Body of pancreas (tissue), 4 donors: ENCODE measurements around the gene KCTD4. TPM values are rescaled to one million over a fixed set of nuclear protein-coding genes. Genes with fewer than 3 reads are reported as not detected.

Experiments
- ATAC-seq: fragments of 150-250 bp; one replicate; pipeline ENCODE4 v1.9.1; 2016
- DNase-seq, 4 donors: peaks; one replicate each; pipeline ENCODE4 v3.0.0-alpha.2; 2019
- H3K27ac ChIP-seq, 4 donors: fragments of 200-600 bp; sonication (generic); 1 replicate in 3 of 4; 2 replicates in 1 of 4; pipeline versions ENCODE4 v1.5.1 to v1.6.1; 2016 to 2019; ENCODE audit warnings: mild to moderate bottlenecking in 1 of 4, mixed read lengths in 1 of 4, moderate library complexity in 1 of 4
- H3K27me3 ChIP-seq, 2 donors: fragments of 200-600 bp; sonication (generic); one replicate each; pipeline ENCODE4 v1.6.0; 2016; ENCODE audit warnings: mild to moderate bottlenecking in 1 of 2
- H3K36me3 ChIP-seq, 2 donors: fragments of 200-600 bp; sonication (generic); replicated peaks in 1 of 2; 2 replicates each; pipeline ENCODE4 v1.5.1; 2016; ENCODE audit warnings: low read depth in 2 of 2; ENCODE audit not compliant: insufficient read depth in 1 of 2
- H3K4me1 ChIP-seq: fragments of 200-600 bp; sonication (generic); one replicate; pipeline ENCODE4 v1.6.0; 2016
- H3K4me3 ChIP-seq, 2 donors: fragments of 200-600 bp; sonication (generic); 1 replicate in 1 of 2; 2 replicates in 1 of 2; pipeline ENCODE4 v1.5.1; 2016 to 2019
- H3K9me3 ChIP-seq, 3 donors: fragments of 200-600 bp; sonication (generic); 1 replicate in 2 of 3; 2 replicates in 1 of 3; pipeline ENCODE4 v1.5.1; 2016
- CTCF ChIP-seq, 7 experiments: fragments of 450-650 bp in 4 of 7; fragments of 200-600 bp in 3 of 7; sonication (generic) in 3 of 7; IDR thresholded peaks; one replicate each; pipeline ENCODE4 v1.5.1; 2016 to 2019; ENCODE audit warnings: antibody characterized with exemption in 7 of 7
- POLR2A ChIP-seq, 3 donors: fragments of 450-650 bp; IDR thresholded peaks; one replicate each; pipeline ENCODE4 v1.6.1; 2016; ENCODE audit warnings: antibody characterized with exemption in 3 of 3, mild to moderate bottlenecking in 2 of 3
- WGBS, 2 donors: methylation state at CpG; one replicate each; pipeline ENCODE4 v1.1.5; 2017; 5-methylcytosine and 5-hydroxymethylcytosine counted together
- intact Hi-C: fragments of 100-400 bp; cut with DNase I; formaldehyde crosslinking; loops from one replicate; pipeline ENCODE4 v1.15.1; 2023
- total RNA-seq, 2 donors: library from RNA; depleted of rRNA; stranded (reverse); fragments of >200 nt; gene quantifications; one replicate each; pipeline ENCODE4 v1.1.0, GENCODE V29; 2016

KCTD4 gene
- total RNA-seq, 2 donors from 2014 or later: not detected

GRCh38 chr13:45224176-45224575 is 23.3 kb upstream of the KCTD4 start:
- H3K4me3 ChIP-seq: no peak overlapping the region
- intact Hi-C loops: no loop called here

GRCh38 chr13:45222919-45223318 is 22.1 kb upstream of the KCTD4 start:
- Histone ChIP-seq H3K36me3 (no peaks in the 10 kb centered on the region), H3K27ac (no peak overlapping the region), H3K9me3 (no peaks in the 10 kb centered on the region), H3K27me3 (no peaks in the 10 kb centered on the region), H3K4me3 (no peak overlapping the region), H3K4me1 (no peaks in the 10 kb centered on the region)
- ATAC-seq (no peak), DNase-seq (no peak)
- WGBS, 2 donors: 89 to 100% methylated on average over 1 of the region's 1 CpG
- intact Hi-C loops: no loop called here
- TF ChIP-seq POLR2A (IDR thresholded peaks at IDR 0.05) (no peak), CTCF (IDR thresholded peaks at IDR 0.05) (no peak)

More at GRCh38 chr13:45224176-45224575, 23.3 kb upstream of the KCTD4 start:
- ATAC-seq (no peak), DNase-seq (no peak)
- no peaks in the 10 kb centered on the region for H3K9me3 ChIP-seq
- H3K4me1 ChIP-seq: no peaks in the 10 kb centered on the region
- H3K36me3 ChIP-seq: no peaks in the 10 kb centered on the region
- TF ChIP-seq CTCF (IDR thresholded peaks at IDR 0.05) (no peak), POLR2A (IDR thresholded peaks at IDR 0.05) (no peak)
- no peak overlapping the region for H3K27ac ChIP-seq
- H3K27me3 ChIP-seq: no peaks in the 10 kb centered on the region

DNA sequence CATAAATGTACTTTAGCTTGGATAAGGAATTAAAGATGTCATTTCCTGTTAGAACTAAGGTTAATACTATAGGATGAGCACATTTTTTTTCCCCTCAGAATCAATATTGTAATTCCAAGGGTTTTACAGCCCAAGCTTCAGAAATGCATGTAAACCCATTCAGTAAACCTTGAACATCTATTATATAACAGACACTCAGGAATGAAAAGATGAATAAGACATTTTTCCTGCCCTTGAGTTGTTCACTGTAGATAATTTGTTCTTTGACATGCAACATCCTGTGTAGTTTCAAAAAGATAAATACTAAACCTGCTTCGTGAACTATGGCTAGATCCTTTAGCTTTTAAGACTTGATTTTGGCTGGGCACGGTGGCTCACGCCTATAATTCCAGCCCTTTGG is 21.7 kb upstream of the KCTD4 start:
- DNase-seq (no peak), ATAC-seq (no peak)
- no peak overlapping the region for H3K4me3 ChIP-seq
- H3K27me3 ChIP-seq: no peaks in the 10 kb centered on the region
- TF ChIP-seq POLR2A (IDR thresholded peaks at IDR 0.05) (no peak), CTCF (IDR thresholded peaks at IDR 0.05) (no peak)
- no peak overlapping the region for H3K27ac ChIP-seq
- no peaks in the 10 kb centered on the region for H3K9me3 ChIP-seq
- no peaks in the 10 kb centered on the region for H3K4me1 ChIP-seq
- no peaks in the 10 kb centered on the region for H3K36me3 ChIP-seq
- 80 to 90% methylated on average over 3 of the region's 3 CpGs for WGBS, 2 donors
- intact Hi-C loops: no loop called here

DNA sequence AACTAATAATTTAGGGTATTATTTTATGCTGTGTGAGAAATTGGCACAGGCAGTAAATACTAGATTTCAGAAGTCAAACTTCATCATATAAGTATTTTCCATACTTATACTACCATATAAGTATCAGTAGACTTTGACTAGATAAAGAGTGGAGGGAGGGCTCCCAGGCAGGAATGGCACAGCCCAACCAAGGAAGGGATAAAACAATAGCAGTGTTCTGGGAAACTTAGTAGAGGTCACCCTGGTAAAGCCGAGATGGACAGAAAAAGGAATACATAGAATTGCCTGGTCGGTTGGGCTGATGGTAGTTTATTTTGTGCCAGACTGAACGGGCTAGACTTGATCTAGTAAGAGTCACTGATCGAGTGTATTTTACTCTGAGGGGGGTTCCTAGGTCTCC is 19.6 kb upstream of the KCTD4 start:
- DNase-seq (no peak), ATAC-seq (no peak)
- H3K27me3 ChIP-seq: no peaks in the 10 kb centered on the region
- H3K9me3 ChIP-seq: no peaks in the 10 kb centered on the region
- no peaks in the 10 kb centered on the region for H3K4me1 ChIP-seq
- TF ChIP-seq CTCF (IDR thresholded peaks at IDR 0.05): no peak
- no peak for TF ChIP-seq POLR2A (IDR thresholded peaks at IDR 0.05)
- intact Hi-C loops: no loop called here
- 89 to 94% methylated on average over 4 of the region's 4 CpGs for WGBS, 2 donors
- H3K27ac ChIP-seq: no peak overlapping the region
- H3K4me3 ChIP-seq: no peak overlapping the region
- H3K36me3 ChIP-seq: no peaks in the 10 kb centered on the region

DNA sequence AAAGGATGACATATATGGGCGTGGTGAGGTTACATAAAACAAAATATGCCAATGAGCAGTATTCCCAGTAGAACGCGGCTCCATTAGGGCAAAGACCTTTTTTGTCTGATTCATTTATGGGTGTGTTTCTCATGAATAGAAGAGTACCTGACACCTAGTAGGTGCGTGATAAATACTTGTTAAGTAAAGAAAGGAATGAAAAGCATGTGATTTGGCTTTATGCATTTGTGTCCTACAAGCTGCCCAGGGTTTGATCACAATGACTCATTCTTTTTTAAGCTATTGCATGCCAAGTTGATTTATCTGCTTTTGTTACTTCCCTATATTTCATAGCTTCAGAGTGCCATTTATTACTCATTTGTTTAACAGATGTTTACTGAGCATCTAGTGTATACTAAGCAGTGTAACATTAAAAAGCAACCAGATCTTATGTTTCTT is 19.1 kb upstream of the KCTD4 start:
- intact Hi-C loops: no loop called here
- H3K9me3 ChIP-seq: no peaks in the 10 kb centered on the region
- no peaks in the 10 kb centered on the region for H3K27me3 ChIP-seq
- peak overlapping the region in 2 of 4 donors; percentile 8 to 60 for H3K27ac ChIP-seq
- 49 to 54% methylated on average over 4 of the region's 4 CpGs for WGBS, 2 donors
- H3K4me3 ChIP-seq: no peak overlapping the region
- no peaks in the 10 kb centered on the region for H3K4me1 ChIP-seq
- DNase-seq (no peak), ATAC-seq (peak; percentile 50)
- no peaks in the 10 kb centered on the region for H3K36me3 ChIP-seq
- TF ChIP-seq POLR2A (IDR thresholded peaks at IDR 0.05): no peak
- no peak for TF ChIP-seq CTCF (IDR thresholded peaks at IDR 0.05)
